Parathyroid adenoma (tissue), 2 donors: ENCODE measurements around the gene TMEM89.
A peak's percentile ranks its signal among the peaks of the same experiment; 100 is the strongest.

Experiments
- H2AFZ ChIP-seq: fragments of 300-600 bp; sonication (generic); one replicate; pipeline ENCODE4 v1.7.0; 2017; ENCODE audit warnings: antibody characterized with exemption, mild to moderate bottlenecking
- H3K27ac ChIP-seq: fragments of 300-600 bp; sonication (generic); one replicate; pipeline ENCODE4 v1.7.0; 2017
- H3K27me3 ChIP-seq: fragments of 300-600 bp; sonication (generic); one replicate; pipeline ENCODE4 v1.7.0; 2017; ENCODE audit warnings: low read length; ENCODE audit not compliant: control insufficient read depth, insufficient read depth
- H3K36me3 ChIP-seq: fragments of 300-600 bp; sonication (generic); one replicate; pipeline ENCODE4 v1.7.0; 2017; ENCODE audit warnings: low read length; ENCODE audit not compliant: control insufficient read depth, insufficient read depth
- H3K4me1 ChIP-seq: fragments of 300-600 bp; sonication (generic); one replicate; pipeline ENCODE4 v1.7.0; 2017; ENCODE audit warnings: control low read depth
- H3K4me2 ChIP-seq: fragments of 300-600 bp; sonication (generic); one replicate; pipeline ENCODE4 v1.7.0; 2017; ENCODE audit warnings: low read length
- H3K4me3 ChIP-seq: fragments of 300-600 bp; sonication (generic); one replicate; pipeline ENCODE4 v1.7.0; 2017; ENCODE audit warnings: low read depth, low read length
- H3K79me2 ChIP-seq: fragments of 300-600 bp; sonication (generic); one replicate; pipeline ENCODE4 v1.7.0; 2017; ENCODE audit warnings: control low read depth
- H3K9ac ChIP-seq: fragments of 300-600 bp; sonication (generic); one replicate; pipeline ENCODE4 v1.7.0; 2017; ENCODE audit warnings: mild to moderate bottlenecking
- H3K9me3 ChIP-seq: fragments of 300-600 bp; sonication (generic); one replicate; pipeline ENCODE4 v1.7.0; 2017; ENCODE audit warnings: low read length; ENCODE audit not compliant: control insufficient read depth
- CTCF ChIP-seq: fragments of 300-600 bp; sonication (generic); IDR thresholded peaks from one replicate; pipeline ENCODE4 v1.7.0; 2017; ENCODE audit warnings: antibody characterized with exemption, mild to moderate bottlenecking
- donor health status: primary hyperparathyroidism.

TMEM89 gene

GRCh38 chr3:48656841-48657281 lies 35.3 kb upstream of the TMEM89 start:
- Histone ChIP-seq H3K79me2 (peaks cover 5% of the 10 kb centered on the region), H3K27me3 (no peaks in the 10 kb centered on the region), H3K4me1 (no peaks in the 10 kb centered on the region), H3K27ac (no peak overlapping the region), H3K9ac (no peak overlapping the region), H2AFZ (peak overlapping the region; percentile 46), H3K4me3 (peak overlapping the region; percentile 50), H3K9me3 (no peaks in the 10 kb centered on the region), H3K4me2 (peak overlapping the region; percentile 80), H3K36me3 (no peaks in the 10 kb centered on the region)
- no peak for TF ChIP-seq CTCF

DNA sequence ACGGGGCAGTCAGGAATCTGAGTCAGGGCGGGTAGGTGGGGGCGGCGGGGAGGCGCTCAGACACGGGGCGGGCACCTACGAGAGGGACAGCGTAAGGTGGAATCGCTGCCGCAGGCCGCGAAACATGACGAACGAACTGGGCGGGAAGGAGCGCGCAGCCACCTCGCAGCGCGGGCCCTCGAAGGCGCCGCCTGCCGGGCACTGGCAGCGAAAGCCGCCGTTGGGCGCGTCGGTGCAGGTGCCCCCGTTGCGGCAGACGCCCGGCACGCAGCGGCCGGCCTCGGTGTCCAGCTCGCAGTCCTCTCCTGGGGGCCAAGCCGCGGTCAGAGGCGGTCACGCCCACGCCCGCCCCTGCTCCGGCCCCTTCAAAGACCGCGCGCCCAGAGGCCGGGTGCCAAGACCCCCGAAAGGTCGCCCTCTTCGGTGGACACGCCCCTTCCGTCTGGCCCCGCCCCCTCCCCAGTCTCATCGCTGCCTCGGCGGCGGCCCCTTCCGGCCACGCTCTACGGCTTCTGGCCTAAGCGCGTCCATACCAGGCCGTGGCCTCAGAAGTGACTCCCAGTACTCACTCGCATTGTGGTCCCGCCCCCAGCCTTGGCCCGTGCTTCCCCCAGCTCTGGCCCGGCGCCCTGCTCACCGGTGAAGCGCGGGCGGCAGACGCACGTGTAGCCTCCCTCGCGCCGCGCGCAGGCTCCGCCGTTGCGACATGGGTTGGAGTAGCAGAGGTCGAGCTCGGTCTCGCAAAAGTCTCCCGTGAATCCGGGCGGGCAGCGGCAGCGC lies 34.7 kb upstream of the TMEM89 start:
- TF ChIP-seq CTCF: peak; percentile 15
- no peaks in the 10 kb centered on the region for H3K36me3 ChIP-seq
- H3K79me2 ChIP-seq: peaks cover 5% of the 10 kb centered on the region
- H2AFZ ChIP-seq: peak overlapping the region; percentile 46
- peak overlapping the region; percentile 80 for H3K4me2 ChIP-seq
- H3K4me1 ChIP-seq: no peaks in the 10 kb centered on the region
- peak overlapping the region; percentile 50 for H3K4me3 ChIP-seq
- H3K27ac ChIP-seq: no peak overlapping the region
- no peaks in the 10 kb centered on the region for H3K27me3 ChIP-seq
- no peak overlapping the region for H3K9ac ChIP-seq
- no peaks in the 10 kb centered on the region for H3K9me3 ChIP-seq

DNA sequence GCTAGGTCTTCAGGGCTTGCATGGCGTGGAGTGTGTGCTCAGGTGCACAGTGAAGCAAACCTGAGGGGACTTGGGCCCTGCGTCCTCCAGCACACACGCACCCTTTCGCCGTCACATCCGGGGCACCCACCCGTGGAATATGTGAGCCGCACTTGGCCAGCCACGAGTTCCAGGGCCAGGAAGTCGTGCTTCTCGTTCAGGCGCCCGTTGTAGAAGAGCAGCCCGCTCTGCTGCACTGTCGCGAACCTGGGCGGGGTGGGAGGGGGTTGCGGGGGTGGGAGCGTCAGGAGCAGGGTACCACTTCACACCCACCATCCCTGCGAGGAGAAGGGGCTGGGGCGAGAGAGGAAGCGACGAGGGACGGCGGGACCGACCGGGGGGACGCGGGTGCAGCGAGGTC lies 34.0 kb upstream of the TMEM89 start:
- H3K4me3 ChIP-seq: no peak overlapping the region
- TF ChIP-seq CTCF: no peak
- no peak overlapping the region for H3K9ac ChIP-seq
- peak overlapping the region; percentile 80 for H3K4me2 ChIP-seq
- peaks cover 5% of the 10 kb centered on the region for H3K79me2 ChIP-seq
- no peaks in the 10 kb centered on the region for H3K4me1 ChIP-seq
- H3K9me3 ChIP-seq: no peaks in the 10 kb centered on the region
- no peak overlapping the region for H2AFZ ChIP-seq
- H3K27me3 ChIP-seq: no peaks in the 10 kb centered on the region
- H3K27ac ChIP-seq: no peak overlapping the region
- H3K36me3 ChIP-seq: no peaks in the 10 kb centered on the region

DNA sequence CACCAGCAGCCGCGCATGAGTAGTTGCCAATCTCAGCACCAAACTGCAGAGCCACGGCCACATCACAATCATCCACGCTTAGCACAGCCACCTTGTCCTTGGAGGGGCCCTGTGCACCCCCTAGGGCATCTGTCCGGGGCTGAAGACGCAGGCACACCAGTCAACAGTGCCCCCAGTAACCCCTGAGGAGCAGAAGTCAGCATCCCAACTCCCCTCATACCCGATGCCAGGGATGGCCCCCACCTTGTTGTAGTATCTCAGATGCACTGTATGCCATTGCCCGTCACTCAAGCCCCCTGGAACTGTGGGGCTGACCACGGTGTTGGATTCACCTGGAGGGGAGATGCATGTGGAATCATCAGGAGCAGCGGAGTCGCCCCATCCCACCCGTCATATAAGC lies 33.5 kb upstream of the TMEM89 start:
- Histone ChIP-seq H3K9ac (no peak overlapping the region), H3K4me1 (no peaks in the 10 kb centered on the region), H3K9me3 (no peaks in the 10 kb centered on the region), H3K4me2 (no peak overlapping the region), H3K36me3 (no peaks in the 10 kb centered on the region), H2AFZ (no peak overlapping the region), H3K79me2 (peaks cover 5% of the 10 kb centered on the region), H3K27me3 (no peaks in the 10 kb centered on the region), H3K4me3 (no peak overlapping the region), H3K27ac (no peak overlapping the region)
- no peak for TF ChIP-seq CTCF
